Fibroblast of lung (primary cell): ENCODE results near the gene ANAPC13.

Experiments used
- EZH2 ChIP-seq: IDR thresholded peaks from 2 replicates; pipeline ENCODE4 v1.5.1; 2012; ENCODE audit warnings: low read length, control low read depth, mild to moderate bottlenecking; ENCODE audit errors: missing control alignments
- TF ChIP-seq, protein P1 (sequence below), 2 donors: IDR thresholded peaks in 1 of 2; conservative IDR thresholded peaks in 1 of 2; 1 replicate in 1 of 2; 2 replicates in 1 of 2; pipeline ENCODE4 v1.5.1; 2011 to 2012; ENCODE audit warnings: low read length in 2 of 2, control low read depth in 1 of 2, inconsistent platforms in 1 of 2, low read depth in 1 of 2, mild to moderate bottlenecking in 1 of 2

DNA sequence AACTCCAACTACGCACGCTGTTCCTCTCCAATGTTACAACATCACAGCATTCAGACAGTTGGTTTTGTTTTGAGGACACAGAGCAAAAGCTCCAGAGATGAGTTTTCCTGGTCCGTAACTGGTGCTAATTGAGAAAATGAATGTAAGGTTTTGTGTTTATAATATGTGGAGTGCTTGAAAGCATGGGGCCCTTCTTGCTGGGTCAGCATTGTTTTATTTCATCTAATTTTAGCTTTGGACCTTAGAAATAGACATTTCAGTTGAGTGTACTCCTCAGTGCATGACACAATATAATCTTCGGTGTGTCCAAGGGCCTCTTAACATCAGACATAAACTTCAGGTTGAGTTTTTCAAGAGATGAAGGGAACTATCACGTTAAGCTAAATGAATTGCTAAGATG, 37.1 kb downstream of the ANAPC13 start:
- TF ChIP-seq, protein P1, sequence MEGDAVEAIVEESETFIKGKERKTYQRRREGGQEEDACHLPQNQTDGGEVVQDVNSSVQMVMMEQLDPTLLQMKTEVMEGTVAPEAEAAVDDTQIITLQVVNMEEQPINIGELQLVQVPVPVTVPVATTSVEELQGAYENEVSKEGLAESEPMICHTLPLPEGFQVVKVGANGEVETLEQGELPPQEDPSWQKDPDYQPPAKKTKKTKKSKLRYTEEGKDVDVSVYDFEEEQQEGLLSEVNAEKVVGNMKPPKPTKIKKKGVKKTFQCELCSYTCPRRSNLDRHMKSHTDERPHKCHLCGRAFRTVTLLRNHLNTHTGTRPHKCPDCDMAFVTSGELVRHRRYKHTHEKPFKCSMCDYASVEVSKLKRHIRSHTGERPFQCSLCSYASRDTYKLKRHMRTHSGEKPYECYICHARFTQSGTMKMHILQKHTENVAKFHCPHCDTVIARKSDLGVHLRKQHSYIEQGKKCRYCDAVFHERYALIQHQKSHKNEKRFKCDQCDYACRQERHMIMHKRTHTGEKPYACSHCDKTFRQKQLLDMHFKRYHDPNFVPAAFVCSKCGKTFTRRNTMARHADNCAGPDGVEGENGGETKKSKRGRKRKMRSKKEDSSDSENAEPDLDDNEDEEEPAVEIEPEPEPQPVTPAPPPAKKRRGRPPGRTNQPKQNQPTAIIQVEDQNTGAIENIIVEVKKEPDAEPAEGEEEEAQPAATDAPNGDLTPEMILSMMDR (conservative IDR thresholded peaks at IDR 0.05 in 1 of 2, IDR thresholded peaks at IDR 0.05 in 1 of 2; ENCODE audit: low read depth in 1 of 2, low read length in 2 of 2): no peak
- no peak for TF ChIP-seq EZH2
